Activated CD4-positive, alpha-beta T cell treated with anti-CD3 and anti-CD28 coated beads, Interleukin-2, amount 50 U/mL, for 4 hours (primary cell): ENCODE data around the gene LY6G6C.

Experiments used
- DNase-seq, 2 experiments: peaks; one replicate each; pipeline ENCODE4 v3.0.0-alpha.2; 2020

LY6G6C gene, protein sequence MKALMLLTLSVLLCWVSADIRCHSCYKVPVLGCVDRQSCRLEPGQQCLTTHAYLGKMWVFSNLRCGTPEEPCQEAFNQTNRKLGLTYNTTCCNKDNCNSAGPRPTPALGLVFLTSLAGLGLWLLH

DNA sequence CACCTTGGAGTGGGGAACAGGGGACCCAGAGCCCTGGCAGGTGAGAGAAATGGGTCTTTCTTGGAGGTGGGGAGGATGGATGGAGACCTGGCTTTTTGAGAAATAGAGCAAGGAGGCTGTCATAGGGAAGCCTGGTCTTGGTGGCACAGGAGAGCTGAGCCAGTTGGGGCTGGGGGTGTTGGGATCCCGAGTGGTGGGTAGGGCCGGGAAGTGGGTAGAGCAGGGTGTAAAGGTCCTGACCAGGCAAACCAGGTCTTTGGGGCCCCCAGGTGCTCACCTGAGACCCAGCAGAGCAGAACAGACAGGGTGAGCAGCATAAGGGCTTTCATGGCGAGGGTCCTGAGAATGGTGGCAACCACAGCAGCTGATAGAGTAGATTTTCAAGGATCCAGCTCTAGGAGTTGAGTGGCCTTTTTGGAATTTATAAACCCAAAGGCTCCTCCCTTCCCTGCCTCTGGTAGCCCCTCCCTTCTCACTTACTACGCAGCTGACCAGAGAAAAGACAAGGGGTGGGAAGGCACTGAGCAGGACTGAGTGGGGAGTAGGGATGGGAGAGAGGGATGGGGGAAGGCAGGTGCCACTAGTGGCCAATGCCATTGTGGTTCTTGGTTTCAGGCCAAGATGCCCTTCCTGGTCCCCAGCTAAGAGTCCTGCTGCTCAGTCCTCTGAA lies at the start of gene LY6G6C:
LY6G6C (minus strand) TSS at position 396 of the 670 bp plus-strand sequence; CDS start at position 329, 67 bp downstream.
- no peak for DNase-seq

DNA sequence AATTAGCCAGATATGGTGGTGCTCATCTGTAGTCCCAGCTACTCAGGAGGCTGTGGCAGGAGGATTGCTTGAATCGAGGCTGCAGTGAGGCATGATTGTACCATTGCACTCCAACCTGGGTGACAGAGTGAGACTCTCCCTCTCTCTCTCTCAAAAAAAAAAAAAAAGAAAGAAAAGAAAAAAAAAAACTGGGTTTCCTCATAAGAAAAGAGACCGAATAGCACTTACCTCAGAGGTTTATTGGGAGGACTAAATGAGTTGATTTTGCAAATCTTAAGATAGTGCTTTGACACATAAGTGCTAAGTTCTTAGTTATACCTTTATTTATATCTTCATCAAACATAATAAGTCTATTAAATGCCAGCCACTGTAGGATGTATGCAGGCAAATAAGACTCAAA lies 49.3 kb upstream of the LY6G6C start:
- DNase-seq = no peak

DNA sequence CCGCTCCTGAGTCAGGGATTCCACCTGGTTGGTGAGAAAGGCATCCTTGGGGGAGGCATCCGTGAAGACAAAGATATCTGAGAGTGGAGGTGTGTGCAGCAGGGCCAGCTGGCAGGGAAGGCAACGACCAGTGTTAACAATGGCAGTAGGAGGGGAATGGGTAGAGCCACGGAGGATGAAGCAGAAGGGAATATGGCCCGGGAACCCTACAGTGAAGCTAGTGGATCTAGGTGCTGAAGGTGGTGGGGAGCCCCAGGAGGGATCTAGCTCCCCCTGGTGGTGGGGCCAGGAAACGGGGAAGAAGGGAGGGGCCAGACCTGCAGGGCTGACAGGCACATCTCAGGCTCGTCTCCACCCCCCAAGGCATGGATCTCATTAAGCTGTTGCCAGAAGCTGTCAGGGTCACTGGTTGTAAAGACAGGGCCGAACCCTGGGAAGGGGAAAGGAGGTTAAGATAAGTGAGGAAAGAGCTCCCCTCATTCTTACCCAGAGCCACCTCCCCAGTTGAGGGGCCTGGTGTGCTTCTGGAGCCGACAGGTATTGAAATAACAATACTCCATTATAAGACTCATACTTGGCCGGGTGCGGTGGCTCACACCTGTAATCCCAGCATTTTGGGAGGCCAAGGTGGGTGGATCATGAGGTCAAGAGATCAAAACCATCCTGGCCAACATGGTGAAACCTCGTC lies 48.3 kb upstream of the LY6G6C start:
- peak; percentile 76 to 79 for DNase-seq

DNA sequence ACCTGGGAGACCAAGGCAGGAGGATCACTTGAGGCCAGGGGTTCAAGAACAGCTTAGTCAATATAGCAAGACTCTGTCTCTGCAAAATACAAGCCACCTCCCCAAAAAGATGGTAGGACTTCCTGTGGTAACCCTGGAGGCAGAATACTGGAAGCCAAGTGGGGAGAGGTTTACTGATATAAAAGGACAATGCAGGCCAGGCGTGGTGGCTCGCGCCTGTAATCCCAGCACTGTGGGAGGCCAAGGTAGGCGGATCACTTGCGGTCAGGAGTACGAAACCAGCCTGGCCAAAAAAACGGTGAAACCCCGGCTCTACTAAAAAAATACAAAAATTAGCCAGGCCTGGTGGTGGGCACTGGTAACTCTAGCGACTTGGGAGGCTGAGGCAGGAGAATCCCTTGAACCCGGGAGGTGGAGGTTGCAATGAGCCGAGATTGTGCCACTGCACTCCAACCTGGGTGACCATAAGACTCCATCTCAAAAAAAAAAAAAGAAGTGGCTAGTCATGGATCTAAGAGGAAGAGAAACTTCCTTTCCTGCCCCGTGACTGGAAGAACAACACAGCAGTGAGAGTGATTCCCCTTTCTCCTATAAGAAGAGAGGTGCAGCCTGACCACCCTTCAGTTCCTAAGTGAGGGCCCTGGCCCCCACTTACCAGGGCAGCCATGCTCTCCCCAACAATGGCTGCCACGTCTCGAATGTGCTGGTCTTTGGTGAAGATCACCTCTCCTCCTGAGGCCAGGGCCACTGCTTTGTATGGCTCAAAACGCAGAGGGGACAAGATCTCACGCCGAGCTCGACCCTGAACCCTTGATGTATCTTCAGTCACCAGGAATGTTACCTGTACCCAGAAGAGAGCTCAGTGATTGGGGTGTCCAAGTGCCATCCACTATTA lies 47.1 kb upstream of the LY6G6C start:
- DNase-seq = no peak

DNA sequence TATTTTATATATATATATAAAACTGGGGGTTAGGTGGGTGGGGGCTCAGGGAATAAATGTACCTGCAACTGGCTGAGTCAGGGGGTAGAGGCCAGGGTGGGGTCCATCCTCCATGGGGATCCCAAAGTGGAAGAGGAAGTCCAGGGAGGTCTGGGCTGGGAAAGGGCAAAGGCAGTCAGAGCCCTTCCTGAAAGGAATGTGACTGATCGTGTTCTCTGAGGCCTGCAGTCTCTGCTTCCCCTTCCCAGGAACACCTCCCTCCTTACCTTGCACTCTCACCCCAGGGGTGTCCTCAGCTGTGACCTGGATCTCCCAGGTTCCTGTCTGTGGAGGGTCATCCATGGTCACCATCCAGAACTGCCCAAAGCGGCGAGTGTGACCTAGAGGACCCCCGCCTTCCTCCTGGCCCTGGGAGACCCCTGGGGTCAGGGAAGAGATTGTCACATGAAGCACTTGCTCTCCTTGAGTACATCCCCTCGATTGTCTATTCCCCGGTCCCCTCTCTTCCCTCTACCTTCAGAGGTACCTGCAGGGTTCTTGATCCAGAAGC lies 45.6 kb upstream of the LY6G6C start:
- DNase-seq = no peak

DNA sequence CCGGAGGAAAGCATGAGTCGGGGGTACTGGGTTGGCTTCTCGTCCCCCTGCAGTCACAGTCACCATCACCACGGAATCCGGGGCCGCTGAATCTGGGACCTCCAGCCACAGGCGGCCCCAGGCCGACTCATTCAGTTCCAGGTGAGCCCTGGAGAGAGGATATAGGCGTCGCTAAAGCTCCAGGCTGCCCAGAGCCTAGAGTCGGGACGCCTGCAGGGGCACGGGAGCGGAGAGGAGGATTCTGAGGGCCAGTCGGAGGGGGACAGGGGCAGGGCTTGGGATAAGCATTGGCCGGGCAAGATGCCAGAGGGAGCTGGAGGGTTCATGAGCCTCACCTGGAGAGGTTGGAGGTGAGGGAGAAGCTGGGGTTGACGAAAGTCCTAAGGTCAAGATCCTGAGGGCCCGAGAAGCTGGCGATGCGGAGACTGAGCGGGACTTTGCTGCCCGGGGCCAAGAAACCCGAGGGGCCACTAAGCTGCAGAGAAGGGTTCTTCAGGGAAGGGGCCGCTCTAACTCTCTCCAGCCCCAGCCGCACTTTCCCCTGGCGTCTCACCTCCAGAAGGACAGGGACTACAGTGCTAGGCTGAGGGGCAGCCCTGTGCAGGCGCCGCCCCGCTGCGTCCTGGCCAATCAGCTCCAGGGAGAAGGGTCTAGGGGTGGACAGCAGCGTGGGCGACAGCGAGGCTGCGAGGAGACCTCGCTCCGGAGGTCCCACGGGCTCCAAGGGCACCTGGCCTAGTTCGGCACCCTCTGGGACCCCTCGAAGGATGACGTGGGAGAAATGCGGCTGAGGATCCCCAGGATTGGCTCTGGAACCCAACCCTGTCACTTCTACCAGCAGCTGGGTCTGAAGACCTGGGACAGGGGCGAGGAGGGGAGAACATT lies 44.6 kb upstream of the LY6G6C start:
- no peak for DNase-seq

DNA sequence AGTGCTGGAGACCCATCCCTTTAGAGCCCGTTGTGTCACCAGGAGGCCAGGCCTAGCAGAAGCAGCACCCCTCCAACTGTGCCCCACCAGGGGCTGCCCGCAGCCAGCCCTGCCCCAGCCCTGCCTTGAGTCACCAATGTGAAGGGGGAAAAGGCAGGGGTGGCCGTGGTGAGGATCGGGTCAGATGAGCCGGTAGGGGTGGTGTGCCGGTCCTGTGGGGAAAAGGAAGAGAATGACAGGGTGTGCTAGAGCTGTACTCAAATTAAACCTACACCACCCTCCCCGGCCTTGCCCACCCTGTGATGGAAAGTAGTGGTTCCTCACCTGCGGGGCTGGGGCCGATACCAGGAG lies 44.0 kb upstream of the LY6G6C start:
- no peak for DNase-seq

DNA sequence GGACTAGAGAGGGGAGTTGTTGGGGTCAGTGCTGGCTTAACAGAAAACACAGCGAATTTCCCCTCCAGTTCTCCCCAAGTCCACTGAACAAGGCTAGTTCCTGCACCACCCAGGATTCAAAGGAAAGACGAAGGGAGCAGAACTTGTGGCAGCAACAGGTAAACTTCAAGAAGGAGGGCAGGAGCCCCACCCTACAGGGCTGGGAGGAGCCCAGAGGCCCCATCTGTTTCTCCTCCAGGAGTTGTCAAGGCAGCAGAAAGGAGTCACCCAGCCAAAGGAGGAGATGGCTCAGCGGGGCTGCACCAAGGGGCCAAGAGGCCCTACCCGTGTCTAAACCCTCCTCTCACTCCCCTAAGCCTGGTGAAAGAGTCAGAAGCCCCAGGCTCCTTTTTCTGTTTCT lies 42.7 kb upstream of the LY6G6C start:
- no peak for DNase-seq

DNA sequence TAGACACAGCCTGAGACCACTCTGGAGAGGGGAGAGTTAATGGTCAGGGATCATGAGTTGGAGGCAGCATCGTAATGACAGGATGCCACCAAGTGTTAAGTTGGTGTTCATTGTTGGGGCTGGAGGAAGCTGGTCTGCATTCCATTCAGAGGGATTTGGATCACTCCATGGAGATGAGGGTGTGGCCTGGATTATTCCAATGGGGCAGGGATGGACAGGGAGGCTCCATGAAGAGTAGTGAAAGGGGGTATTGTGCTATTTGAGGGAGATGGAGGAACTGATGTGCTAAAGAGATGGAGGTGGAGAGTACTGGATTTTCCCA lies 42.0 kb upstream of the LY6G6C start:
- no peak for DNase-seq

DNA sequence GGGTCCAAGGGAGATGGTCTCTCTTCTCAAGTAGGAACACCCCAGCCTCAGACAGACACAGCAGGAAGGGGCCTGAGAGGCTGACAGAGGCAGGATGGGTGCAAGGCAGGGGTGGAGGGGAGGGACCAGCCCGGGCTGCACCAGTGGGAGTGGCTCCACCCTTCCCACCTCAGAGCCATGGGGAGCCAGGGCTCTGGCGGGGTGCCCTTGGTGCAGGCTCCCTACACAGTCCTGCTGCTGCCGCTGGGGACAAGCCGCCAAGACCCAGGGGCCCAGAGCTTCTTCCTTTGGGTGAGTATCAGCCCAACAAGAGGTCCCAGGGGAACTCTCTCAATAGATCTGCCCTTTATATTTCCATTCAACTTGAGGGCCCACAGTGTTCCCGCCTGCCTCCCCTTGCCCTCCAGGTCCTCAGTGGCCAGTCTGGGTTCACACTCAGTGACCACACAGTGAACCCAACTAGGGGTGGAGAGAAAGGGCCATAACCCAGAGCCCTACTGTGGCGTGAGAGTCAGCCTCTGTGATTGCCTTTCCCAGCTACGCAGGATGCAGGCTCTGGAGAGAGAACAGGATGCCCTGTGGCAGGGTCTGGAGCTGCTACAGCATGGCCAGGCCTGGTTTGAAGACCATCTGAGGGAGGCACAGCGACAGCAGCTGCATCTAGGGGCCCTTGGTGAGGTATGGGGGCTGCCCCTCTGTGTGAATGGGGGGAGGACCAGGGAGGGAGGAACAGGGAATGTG lies 41.5 kb upstream of the LY6G6C start:
- DNase-seq = no peak

DNA sequence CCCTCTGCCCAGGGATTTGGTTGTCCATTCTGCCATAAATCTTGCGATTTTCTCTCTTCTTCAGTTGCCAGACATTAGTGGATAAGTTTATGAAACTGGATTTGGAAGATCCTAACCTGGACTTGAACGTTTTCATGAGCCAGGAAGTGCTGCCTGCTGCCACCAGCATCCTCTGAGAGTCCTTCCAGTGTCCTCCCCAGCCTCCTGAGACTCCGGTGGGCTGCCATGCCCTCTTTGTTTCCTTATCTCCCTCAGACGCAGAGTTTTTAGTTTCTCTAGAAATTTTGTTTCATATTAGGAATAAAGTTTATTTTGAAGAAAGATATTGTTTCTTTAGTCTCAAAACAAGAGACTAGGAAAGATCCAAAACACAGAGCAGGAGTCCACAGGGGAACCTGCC lies 40.8 kb upstream of the LY6G6C start, which contains the start of gene SAPCD1:
SAPCD1 (plus strand) TSS at position 301 of the 400 bp plus-strand sequence. CDS start 399 bp downstream, outside the sequence.
- DNase-seq = no peak

DNA sequence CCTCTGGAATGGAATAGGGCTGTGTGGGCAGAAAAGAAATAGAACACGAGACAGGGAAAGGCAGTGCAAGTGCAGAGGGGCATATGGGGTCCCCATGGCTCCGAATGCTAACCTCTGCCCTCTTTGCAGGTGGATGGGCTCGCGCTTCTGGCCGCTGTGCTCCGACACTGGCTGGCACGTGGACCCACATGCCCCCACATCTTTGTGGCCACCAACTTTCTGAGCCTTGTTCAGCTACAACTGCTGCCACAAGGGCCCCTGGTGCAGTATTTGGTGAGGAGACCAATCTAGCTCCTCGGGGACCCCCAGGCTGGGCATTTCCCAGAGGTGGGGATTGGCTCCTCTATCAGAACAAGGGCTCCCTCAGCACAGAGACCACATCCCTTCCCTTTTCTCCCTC lies 39.8 kb upstream of the LY6G6C start:
- DNase-seq = no peak

DNA sequence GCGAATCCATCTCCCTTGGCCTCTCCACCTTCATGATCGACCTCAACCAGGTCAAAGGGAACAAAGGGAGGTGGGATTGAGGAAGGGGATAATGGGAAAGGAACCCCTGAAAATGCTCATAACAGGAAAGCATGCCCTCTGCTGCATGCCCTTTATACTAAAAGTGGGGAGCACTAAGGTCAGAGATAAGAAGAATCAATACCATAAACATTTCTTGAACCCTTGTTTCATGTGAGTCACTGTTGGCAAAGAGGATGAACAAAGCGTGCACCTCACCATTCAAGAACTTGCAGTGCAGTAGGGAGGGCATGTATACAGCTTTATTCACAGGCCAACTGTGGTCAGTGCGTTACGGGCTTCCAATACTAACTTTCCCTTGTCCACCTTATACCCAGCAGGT lies 39.2 kb upstream of the LY6G6C start:
- DNase-seq = no peak

DNA sequence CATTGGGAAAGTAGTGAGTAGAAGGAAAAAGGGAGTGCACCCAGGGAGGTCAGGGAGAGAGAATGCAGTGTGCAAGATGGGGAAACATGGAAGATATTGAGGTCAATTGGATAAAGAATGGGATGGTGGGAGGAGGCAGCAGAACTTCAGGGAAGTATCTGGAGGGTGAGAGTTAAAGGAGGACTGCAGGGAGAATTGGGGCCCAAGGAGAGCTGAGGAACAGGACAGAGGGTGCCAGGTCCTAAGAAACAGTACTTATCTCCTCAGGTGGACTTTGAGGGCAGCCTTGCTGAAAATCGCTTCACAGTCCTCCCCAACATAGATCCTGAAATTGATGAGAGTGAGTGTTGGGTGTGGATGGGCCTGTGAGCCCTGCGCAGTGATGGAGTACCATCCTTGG lies 36.7 kb upstream of the LY6G6C start:
- DNase-seq = no peak

DNA sequence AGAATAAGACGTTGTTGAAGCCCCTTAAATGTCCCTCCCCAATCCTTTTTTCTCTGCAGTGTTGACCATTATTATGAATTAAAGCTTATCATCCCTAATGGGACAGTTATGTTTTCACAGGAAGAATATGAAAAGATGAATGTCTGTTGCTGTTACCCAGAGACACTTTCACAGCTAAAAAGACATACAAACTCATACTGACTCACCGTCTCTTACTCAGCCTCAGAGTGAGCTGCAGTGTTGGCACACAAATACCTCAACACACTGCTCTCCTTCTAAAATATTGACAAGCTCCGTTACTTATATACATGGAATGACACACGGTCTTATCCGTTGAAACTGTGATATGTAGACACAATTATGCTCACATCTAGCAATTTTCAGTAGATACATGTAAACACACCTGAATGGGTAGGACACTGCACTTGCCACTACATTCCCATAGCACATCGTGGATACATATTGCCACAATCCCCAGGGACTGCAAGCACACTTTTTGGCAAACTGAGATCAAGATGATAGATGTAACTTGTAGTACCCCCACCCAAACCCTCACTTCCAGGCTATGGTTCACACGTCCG lies 31.3 kb upstream of the LY6G6C start:
- no peak for DNase-seq

DNA sequence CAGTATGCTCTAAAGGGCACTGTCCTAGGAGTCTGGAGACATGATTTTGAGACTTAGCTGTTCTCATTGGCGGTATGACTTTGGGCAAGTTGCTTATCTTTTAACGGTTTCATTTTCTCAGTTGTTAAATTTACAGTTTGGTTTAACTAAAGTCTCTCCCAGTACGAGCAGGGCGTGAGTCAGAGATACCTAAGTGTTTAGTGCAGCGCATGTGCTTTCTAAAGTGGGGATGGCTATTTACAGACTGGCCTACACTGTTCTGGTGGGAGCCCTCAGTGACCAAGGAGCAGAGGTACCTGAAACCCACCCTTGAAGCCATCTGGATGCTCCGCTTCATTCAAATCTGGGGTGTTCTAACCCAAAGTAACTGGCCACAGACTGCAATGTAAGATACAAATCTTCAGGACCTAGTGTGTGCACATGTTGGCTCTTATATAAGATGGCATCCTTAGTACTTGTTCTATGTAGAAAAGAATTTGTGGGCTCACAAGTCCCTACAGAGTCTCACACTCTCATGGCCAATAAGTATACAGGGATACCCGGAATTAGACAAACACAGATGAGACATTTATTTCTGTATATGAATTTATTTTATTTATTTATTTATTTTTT lies 29.0 kb upstream of the LY6G6C start:
- no peak for DNase-seq

DNA sequence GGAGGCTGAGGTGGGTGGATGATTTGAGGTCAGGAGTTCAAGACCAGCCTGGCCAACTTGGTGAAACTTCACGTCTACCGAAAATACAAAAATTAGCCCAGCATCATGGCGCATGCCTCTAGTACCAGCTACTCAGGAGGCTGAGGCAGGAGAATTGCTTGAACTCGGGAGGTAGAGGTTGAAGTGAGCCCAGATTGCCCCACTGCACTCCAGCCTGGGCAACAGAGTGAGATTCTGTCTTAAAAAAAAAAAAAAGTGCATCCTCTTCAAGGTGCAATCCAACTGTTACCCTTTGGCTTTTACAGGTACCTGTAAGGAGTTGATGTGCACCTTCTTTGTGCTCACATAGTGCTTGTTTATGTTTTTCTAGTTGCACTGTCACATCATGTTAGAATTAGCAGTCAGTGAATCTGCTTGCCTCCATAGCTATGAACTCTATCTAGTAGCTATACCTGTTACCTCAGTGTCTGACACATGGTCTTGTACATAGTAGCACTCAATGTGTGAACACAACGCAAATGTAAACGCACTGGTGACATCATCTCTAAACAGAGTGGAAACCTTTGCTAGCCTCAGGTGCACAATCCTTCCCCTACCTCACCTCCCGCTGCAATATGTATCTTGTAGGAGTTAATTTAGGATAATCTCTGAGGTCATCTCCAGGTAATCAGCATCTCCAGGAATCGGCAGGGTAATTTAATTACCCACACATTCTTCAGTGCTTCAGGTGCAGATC lies 27.9 kb upstream of the LY6G6C start:
- DNase-seq = no peak

DNA sequence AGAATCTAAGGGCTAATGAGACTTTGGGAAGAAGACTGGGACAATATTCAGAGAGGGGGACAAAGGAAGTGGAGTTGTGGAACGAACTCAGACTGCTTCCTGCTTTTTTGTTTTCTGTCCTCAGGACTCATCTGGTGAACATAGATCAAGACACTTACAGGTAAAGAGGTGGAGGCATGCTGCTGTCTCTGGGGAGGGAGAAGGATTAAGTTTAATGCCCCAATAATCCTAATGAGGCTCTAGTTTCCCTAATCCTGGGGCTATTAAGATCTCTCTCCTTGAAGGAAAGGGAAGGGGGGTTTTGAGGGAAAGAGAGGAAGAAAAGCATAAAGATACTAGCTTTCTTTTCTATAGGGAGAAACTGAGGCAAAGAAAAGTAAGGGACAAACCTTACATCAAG lies 22.9 kb upstream of the LY6G6C start:
- no peak for DNase-seq

DNA sequence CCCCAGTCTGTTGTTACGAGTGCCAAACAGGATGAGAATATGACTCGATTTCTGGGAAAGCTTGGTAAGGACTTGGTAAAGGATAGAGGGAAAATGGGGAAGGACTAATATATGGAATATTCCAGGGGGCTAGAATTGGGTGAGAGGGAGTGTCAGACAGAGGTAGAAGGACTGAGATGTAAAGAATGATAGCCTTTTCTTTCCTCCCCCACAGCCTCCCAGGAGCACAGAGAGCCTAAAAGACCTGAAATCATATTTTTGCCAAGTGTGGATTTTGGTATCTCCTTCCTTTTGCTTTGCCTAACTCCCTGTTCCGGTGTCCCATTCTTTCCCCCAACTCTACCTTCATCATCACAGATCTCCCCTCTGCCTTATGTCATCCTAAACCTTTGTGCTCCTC lies 21.3 kb upstream of the LY6G6C start:
- DNase-seq = no peak

DNA sequence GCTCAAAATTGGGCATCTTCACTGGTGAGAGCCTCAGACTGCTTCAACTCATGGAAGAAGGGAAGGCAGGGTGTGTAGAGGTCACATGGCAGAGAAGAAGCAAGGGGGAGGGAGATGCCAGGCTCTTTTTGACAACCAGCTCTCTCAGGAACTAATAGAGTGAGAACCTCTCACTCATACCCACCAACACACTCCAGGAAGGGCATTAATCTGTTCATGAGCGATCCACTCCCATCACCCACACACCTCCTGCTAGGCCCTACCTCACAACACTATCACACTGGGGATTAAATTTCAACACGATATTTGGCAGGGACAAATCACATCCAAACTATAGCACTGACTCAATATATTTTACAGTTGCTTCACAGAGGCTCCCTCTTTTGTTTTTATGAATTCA lies 20.3 kb upstream of the LY6G6C start:
- DNase-seq = no peak
